T-helper 2 cell (primary cell): ENCODE results near the gene USP9X.
"Not testable (repeated sequence)": the region's sequence is repeated elsewhere in the genome, so short reads cannot be mapped to it uniquely, and the experiment has no call there.

Source experiments
- DNase-seq, 5 experiments: peaks; one replicate each; pipeline versions ENCODE4 v3.0.0 to v3.0.0-alpha.2; 2012 to 2022
- total RNA-seq, 2 donors: gene quantifications; one replicate each; lab custom pipeline; 2026; lab: John Stamatoyannopoulos, UW

Gene USP9X
- total RNA-seq, result 238 to 544 reads per million in 2 donors

- peak; percentile 65 to 90 (median 80) for DNase-seq
These were observed at the start of gene USP9X for GRCh38 chrX:41084893-41085511. Gene USP9X (plus strand): TSS chrX:41085445. CDS start chrX:41123629, 38,184 bp downstream.

GRCh38 chrX:41035582-41035981, 49.7 kb upstream of the USP9X start:
- no peak for DNase-seq

- no peak for DNase-seq
These were observed 48.4 kb upstream of the USP9X start for GRCh38 chrX:41036668-41037326.

GRCh38 chrX:41043196-41043595, 42.0 kb upstream of the USP9X start:
- no peak for DNase-seq

GRCh38 chrX:41043674-41044345, 41.4 kb upstream of the USP9X start:
- DNase-seq, result no peak

- no peak for DNase-seq
These were observed 39.2 kb upstream of the USP9X start for GRCh38 chrX:41045960-41046567.

- no peak for DNase-seq
These were observed 37.2 kb upstream of the USP9X start for GRCh38 chrX:41047878-41048534.

- no peak for DNase-seq
These were observed 34.9 kb upstream of the USP9X start for GRCh38 chrX:41050359-41050758.

- no peak for DNase-seq
These were observed 34.0 kb upstream of the USP9X start for GRCh38 chrX:41051288-41051687.

- no peak for DNase-seq
These were observed 29.5 kb upstream of the USP9X start for GRCh38 chrX:41055740-41056139.

- not testable (repeated sequence) for DNase-seq
These were observed 22.0 kb upstream of the USP9X start for GRCh38 chrX:41063276-41063675.

- DNase-seq, result no peak
These were observed 21.2 kb upstream of the USP9X start for GRCh38 chrX:41064018-41064417.

- DNase-seq, result no peak
These were observed 18.9 kb upstream of the USP9X start for GRCh38 chrX:41066391-41066790.

GRCh38 chrX:41066969-41067368, 18.3 kb upstream of the USP9X start:
- DNase-seq, result no peak

GRCh38 chrX:41067721-41068120, 17.5 kb upstream of the USP9X start:
- no peak for DNase-seq

GRCh38 chrX:41076742-41077141, 8.5 kb upstream of the USP9X start:
- no peak for DNase-seq

GRCh38 chrX:41081821-41082220, 3.4 kb upstream of the USP9X start:
- no peak for DNase-seq

- no peak for DNase-seq
These were observed 2.5 kb upstream of the USP9X start for GRCh38 chrX:41082783-41083182.

- peak; percentile 88 to 99 (median 93) for DNase-seq
These were observed 977 bp upstream of the USP9X start for GRCh38 chrX:41084044-41084892.

- peak; percentile 36 to 83 (median 66) for DNase-seq
These were observed 250 bp downstream of the USP9X start for GRCh38 chrX:41085512-41085877.

- peak; percentile 7 to 64 (median 18) for DNase-seq
These were observed 807 bp downstream of the USP9X start for GRCh38 chrX:41085878-41086626.
